ENCODE measurements around the gene RETREG3.
A peak's percentile ranks its signal among the peaks of the same experiment; 100 is the strongest.
"Not testable (repeated sequence)": the region's sequence is repeated elsewhere in the genome, so short reads cannot be mapped to it uniquely, and the experiment has no call there.

RETREG3 gene

DNA sequence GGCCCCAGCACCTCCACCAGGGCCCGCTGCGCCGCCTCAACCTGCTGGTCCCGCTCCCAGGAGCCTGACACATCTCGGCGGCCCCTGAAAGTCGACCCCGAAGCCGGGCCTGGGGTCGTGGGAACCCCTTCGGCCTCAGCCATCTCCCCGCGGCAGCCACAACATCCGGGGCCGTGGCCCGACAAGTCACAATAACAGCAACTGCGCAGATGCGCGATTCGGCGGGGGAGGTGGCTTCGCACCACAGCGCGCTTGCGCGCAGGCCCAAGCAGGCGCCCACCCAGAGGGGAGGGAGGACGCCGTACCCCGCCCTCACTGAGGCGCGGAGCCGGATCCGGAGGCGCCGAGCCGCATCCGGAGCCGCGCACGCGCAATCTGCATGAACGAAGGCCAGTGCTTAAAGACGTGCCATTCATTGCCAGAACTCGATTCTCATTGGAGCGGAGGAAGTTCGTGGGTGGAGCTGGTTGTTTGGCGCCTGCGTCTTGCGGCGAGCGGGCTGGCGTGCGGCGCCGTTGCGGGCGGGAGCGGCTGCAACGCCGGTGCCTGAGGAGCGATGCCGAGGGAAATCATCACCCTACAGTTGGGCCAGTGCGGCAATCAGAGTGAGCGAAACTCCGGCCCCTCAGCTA is at the start of gene RETREG3, which contains the start of gene TUBG1:
Gene RETREG3 (minus strand): TSS at position 193 of the 632 bp plus-strand sequence. CDS start 50 bp downstream, at position 143.
Gene TUBG1 (plus strand): TSS at position 502 of the 632 bp plus-strand sequence. CDS start 55 bp downstream, at position 557.
- DNase-seq (ENCODE audit: low spot score): peak; percentile 100

- DNase-seq (ENCODE audit: low spot score): no peak
These were observed 48.8 kb upstream of the RETREG3 start for GRCh38 chr17:42657824-42658588.

GRCh38 chr17:42655528-42655927 is 46.4 kb upstream of the RETREG3 start:
- no peak for DNase-seq (ENCODE audit: low spot score)

- DNase-seq (ENCODE audit: low spot score): no peak
These were observed 44.3 kb upstream of the RETREG3 start for GRCh38 chr17:42653179-42654124.

DNA sequence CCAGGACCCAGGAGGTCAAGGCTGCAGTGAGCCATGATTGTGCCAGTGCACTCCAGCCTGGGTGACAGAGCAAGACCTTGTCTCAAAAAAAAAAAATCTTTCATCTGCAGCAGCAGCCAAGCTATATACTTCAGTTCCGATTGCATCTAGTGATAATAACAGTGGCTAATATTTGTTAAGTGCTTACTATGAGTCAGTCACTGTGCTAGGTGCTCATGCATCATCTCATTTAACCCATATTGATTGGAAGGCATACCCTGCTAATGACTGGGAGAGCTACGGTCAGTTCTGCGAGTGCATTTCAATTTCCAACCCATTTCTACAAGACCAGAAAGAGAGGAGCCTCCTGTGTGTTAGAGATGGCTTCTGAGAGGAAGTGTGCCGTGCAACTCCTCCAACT is 42.2 kb upstream of the RETREG3 start:
- DNase-seq (ENCODE audit: low spot score): no peak

DNA sequence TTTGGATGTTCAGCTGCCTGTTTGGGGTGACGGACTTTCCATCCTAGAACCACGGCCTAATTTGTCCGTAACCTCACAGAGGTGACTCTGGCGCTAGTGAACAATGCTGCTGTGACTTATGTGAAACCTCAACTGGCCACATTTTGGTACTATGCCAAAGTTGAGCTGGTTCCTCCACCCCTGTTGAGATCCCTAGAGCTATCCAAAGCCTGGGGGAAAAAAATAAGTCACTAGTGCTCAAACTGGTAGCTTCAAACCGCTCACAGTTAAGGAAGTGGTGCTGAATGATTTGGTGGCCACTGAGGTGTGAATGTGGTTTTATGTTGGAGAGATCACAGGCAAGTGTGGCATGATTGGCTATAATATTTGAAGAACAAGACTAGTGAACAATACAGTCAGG is 38.6 kb upstream of the RETREG3 start:
- DNase-seq (ENCODE audit: low spot score): no peak

- no peak for DNase-seq (ENCODE audit: low spot score)
These were observed 33.2 kb upstream of the RETREG3 start for GRCh38 chr17:42642336-42642735.

DNA sequence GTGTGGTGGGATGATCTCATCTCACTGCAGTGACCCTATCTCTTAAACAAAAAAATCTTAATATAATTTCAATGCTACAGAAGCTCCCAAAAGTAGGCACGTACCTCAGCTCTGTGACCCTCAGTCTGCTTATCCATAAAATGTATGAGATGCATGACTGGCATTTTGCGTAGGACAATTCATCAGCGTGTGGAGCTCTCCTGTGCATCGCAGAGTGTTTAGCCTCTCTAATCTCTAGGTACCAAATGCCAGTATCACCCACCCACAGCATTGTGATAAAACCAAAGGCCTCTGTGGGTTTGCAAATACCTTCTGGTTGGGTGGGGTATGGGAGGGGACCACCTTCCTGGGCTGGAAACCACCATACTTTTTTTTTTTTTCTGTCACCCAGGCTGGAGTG is 30.9 kb upstream of the RETREG3 start:
- DNase-seq (ENCODE audit: low spot score): no peak

- DNase-seq (ENCODE audit: low spot score): no peak
These were observed 30.4 kb upstream of the RETREG3 start for GRCh38 chr17:42639525-42640113.

DNA sequence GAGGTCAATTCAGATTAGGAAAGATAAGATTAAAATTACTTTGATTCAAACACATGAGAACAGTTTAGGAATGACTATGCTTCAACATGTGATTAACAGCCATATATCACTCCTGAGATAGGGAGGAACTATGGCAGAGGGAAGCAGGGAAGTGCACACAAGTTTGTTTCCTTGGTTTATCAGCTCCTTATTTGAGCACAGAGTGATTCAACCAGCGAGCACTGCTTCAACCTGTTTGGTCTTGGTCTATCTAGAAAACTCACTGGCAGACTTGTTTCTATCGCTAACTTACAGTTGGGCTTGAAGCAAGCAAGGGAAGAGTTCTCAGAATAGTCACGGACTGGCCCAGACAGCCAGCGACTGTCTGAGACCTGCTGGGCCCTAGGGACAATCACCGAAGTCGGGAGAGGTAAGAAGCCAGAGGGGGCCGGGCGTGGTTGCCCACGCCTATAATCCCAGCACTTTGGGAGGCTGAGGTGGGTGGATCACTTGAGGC is 23.8 kb upstream of the RETREG3 start:
- DNase-seq (ENCODE audit: low spot score): no peak

- no peak for DNase-seq (ENCODE audit: low spot score)
These were observed 20.3 kb upstream of the RETREG3 start for GRCh38 chr17:42629411-42630009.

DNA sequence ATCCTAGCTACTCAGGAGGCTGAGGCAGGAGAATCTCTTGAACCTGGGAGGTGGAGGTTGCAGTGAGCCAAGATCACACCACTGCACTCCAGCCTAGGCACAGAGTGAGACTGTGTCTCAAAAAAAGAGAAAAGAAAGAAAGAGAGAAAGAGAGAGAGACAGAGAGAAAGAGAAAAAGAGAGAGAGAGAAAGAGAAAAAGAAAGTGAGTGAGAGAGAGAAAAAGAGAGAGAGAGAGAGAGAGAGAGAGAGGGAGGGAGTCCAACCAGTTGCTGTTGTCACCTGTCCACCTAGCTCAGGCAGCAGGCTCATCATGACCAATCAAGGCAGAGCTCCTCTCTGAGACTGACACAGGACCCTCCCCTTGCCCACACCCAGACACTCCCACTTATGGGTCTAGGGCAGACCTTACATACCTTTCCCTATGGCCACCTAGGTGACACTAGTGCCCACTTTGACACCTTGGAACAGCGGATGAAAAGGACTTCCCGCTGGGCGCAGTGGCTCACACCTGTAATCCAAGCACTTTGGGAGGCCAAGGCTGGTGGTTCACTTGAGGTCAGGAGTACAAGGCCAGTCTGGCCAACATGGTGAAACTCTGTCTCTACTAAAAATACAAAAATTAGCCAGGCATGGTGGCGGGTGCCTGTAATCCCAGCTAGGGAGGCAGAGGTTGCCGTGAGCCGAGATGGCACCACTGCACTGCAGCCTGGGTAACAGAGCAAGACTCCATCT is 18.0 kb upstream of the RETREG3 start:
- DNase-seq (ENCODE audit: low spot score): not testable (repeated sequence)

GRCh38 chr17:42623732-42624596 is 14.8 kb upstream of the RETREG3 start:
- no peak for DNase-seq (ENCODE audit: low spot score)

GRCh38 chr17:42623271-42623670 is 14.1 kb upstream of the RETREG3 start:
- DNase-seq (ENCODE audit: low spot score): no peak

DNA sequence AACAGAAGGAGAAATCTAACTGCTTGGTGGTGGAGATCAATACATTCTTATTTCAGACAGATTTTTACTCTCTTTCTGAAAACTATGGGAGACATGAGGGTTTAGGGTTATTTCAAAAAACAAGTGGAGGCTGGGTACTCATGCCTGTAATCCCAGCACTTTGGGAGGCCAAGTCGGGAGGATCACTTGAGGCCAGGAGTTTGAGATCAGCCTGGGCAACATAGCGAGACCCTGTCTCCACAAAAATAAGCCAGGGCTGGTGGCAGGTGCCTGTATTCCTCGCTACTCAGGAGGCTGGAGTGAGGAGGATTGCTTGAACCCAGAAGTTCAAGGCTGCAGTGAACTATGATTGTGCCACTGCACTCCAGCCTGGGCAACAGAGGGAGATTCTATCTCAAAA is 12.8 kb upstream of the RETREG3 start:
- not testable (repeated sequence) for DNase-seq (ENCODE audit: low spot score)

GRCh38 chr17:42618442-42619150 is 9.4 kb upstream of the RETREG3 start:
- no peak for DNase-seq (ENCODE audit: low spot score)

DNA sequence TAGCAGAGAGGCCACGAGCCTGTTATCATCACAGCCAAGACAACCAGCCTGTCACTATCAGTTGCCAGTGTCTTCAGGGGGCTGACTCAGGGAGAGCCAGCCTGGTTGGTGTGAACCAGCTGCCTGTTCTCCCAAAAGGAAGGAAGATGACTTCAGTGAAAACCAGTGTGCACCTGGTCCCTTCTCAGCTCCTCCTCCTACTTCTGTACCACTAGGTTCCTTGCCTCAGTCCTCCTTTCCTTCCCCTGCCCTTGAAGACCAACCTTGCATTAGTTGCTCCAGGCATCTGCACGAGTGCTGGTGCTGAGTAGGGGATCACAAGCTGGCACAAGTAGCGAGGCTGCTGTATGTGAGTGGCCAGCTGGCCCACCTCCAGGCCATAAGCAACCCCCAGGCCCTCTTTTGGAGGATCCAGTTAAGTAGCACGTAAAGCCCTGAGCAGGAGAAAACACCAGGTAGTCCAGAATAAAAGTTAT is 8.8 kb upstream of the RETREG3 start:
- DNase-seq (ENCODE audit: low spot score): no peak

DNA sequence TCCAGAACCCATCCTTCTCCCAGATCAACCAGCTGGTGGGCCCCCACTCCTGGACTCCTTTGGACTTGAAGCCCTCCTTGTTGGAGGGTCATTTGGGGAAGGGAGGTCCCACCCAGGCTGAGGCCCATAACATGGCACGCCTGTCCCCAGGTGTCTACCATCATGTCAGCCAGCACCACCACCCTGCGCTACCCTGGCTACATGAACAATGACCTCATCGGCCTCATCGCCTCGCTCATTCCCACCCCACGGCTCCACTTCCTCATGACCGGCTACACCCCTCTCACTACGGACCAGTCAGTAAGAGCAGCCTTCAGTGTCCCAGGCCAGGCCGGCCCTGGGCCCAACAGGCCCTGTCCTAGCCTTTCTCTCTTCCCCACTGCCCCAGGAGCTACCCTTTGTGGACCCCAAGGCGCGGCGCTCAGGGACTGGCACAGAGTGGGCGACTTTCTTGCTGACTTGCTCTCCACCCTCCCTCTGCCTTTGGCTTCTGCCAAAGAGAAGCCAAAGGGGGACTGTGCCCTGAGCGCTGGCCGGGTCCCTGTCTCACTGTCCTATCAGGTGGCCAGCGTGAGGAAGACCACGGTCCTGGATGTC is 4.6 kb upstream of the RETREG3 start:
- no peak for DNase-seq (ENCODE audit: low spot score)

Data from CD4-positive, alpha-beta T cell treated with Interleukin-6 at 100 ng/mL for 8 hours (primary cell).